IMR-90 (cell line): ENCODE data around the gene CYP2D6. TPM values are rescaled to one million over a fixed set of nuclear protein-coding genes. Genes with fewer than 3 reads are reported as not detected.

ENCODE experiments used
- ATAC-seq: fragments of 200-7000 bp; cut with Tn5 transposase; 2 replicates; pipeline ENCODE4 v1.9.1; 2020; ENCODE audit warnings: low read depth, mild to moderate bottlenecking, moderate library complexity
- BruUV-seq: library from RNA; stranded (reverse); fragments of 400-500 nt; replicated peaks from 2 replicates; lab custom pipeline; 2021; lab: Mats Ljungman, UMichigan
- CTCF ChIA-PET: fragments of 300-600 bp; formaldehyde crosslinking; extraction: SDS; loops from one replicate; lab custom pipeline; 2021; ENCODE audit warnings: antibody characterized with exemption; lab: Yijun Ruan, JAX
- POLR2A ChIA-PET: fragments of 300-600 bp; sonication (Branson Sonifier 250); formaldehyde crosslinking; loops from one replicate; lab custom pipeline; 2022; ENCODE audit warnings: antibody characterized with exemption; ENCODE audit not compliant: unreplicated experiment; lab: Charles Lee
- DNase-seq: peaks from one replicate; pipeline ENCODE4 v3.0.0; 2013
- H2AFZ ChIP-seq: replicated peaks from 2 replicates; pipeline ENCODE3; 2013; ENCODE audit warnings: low read length, mild to moderate bottlenecking; ENCODE audit not compliant: poor library complexity
- H2AK5ac ChIP-seq: 2 replicates; pipeline ENCODE4 v1.6.1; 2013; ENCODE audit warnings: low read depth, low read length, inconsistent platforms
- H2AK9ac ChIP-seq: replicated peaks from 2 replicates; pipeline ENCODE3; 2013; ENCODE audit warnings: mild to moderate bottlenecking, low read depth, low read length, moderate library complexity; ENCODE audit not compliant: poor library complexity
- H2BK120ac ChIP-seq: 2 replicates; pipeline ENCODE4 v1.6.1; 2013; ENCODE audit warnings: low read depth, low read length, inconsistent platforms
- H2BK15ac ChIP-seq: 3 replicates; pipeline ENCODE4 v1.6.1; 2013; ENCODE audit warnings: low read depth, low read length, inconsistent platforms
- H2BK20ac ChIP-seq: 2 replicates; pipeline ENCODE4 v1.6.1; 2013; ENCODE audit warnings: low read depth, mild to moderate bottlenecking, inconsistent platforms, low read length, moderate library complexity
- H2BK5ac ChIP-seq: 2 replicates; pipeline ENCODE4 v1.6.1; 2013; ENCODE audit warnings: mild to moderate bottlenecking, low read depth, low read length, inconsistent platforms; ENCODE audit not compliant: poor library complexity, severe bottlenecking
- H3K14ac ChIP-seq: replicated peaks from 2 replicates; pipeline ENCODE4 v1.6.1; 2013; ENCODE audit warnings: low read depth, low read length, inconsistent platforms
- H3K18ac ChIP-seq: 2 replicates; pipeline ENCODE4 v1.6.1; 2013; ENCODE audit warnings: low read depth, low read length, control low read depth
- H3K23ac ChIP-seq: 2 replicates; pipeline ENCODE4 v1.6.1; 2013; ENCODE audit warnings: low read depth, low read length, inconsistent platforms
- H3K27ac ChIP-seq: 2 replicates; pipeline ENCODE4 v1.5.1; 2013; ENCODE audit warnings: mild to moderate bottlenecking, control low read depth, low read length; ENCODE audit not compliant: insufficient read depth
- H3K27me3 ChIP-seq: 2 replicates; pipeline ENCODE4 v1.6.1; 2013; ENCODE audit warnings: low read length; ENCODE audit not compliant: control insufficient read depth, insufficient read depth
- H3K36me3 ChIP-seq: 2 replicates; pipeline ENCODE4 v1.6.1; 2013; ENCODE audit warnings: low read length, mixed read lengths; ENCODE audit not compliant: control insufficient read depth, insufficient read depth
- H3K4ac ChIP-seq: 2 replicates; pipeline ENCODE4 v1.6.1; 2013; ENCODE audit warnings: low read depth, low read length, inconsistent platforms
- H3K4me1 ChIP-seq: 2 replicates; pipeline ENCODE4 v1.6.1; 2013; ENCODE audit warnings: low read length, mixed read lengths; ENCODE audit not compliant: control insufficient read depth, insufficient read depth
- H3K4me2 ChIP-seq: 2 replicates; pipeline ENCODE4 v1.6.1; 2013; ENCODE audit warnings: low read depth, mild to moderate bottlenecking, control low read depth, low read length, moderate library complexity
- H3K4me3 ChIP-seq: 2 replicates; pipeline ENCODE4 v1.5.1; 2013; ENCODE audit warnings: low read depth, mild to moderate bottlenecking, control low read depth, low read length, moderate library complexity; ENCODE audit not compliant: insufficient read depth
- H3K56ac ChIP-seq: 2 replicates; pipeline ENCODE4 v1.6.1; 2013; ENCODE audit warnings: low read length, inconsistent platforms; ENCODE audit not compliant: insufficient read depth; ENCODE audit errors: extremely low read depth
- H3K79me1 ChIP-seq, 2 experiments: 2 replicates each; pipeline ENCODE4 v1.6.1; 2013; ENCODE audit warnings: low read length in 2 of 2, inconsistent platforms in 1 of 2, low read depth in 1 of 2
- H3K9ac ChIP-seq: 2 replicates; pipeline ENCODE4 v1.6.1; 2013; ENCODE audit warnings: low read depth, low read length, control low read depth
- H3K9me1 ChIP-seq: 2 replicates; pipeline ENCODE4 v1.6.1; 2013; ENCODE audit warnings: low read length, inconsistent platforms; ENCODE audit not compliant: insufficient read depth
- H3K9me3 ChIP-seq: 2 replicates; pipeline ENCODE4 v1.6.1; 2013; ENCODE audit warnings: low read length; ENCODE audit not compliant: control insufficient read depth, insufficient read depth
- H4K20me1 ChIP-seq: 2 replicates; pipeline ENCODE4 v1.6.1; 2013; ENCODE audit warnings: low read length, inconsistent platforms; ENCODE audit not compliant: insufficient read depth
- H4K5ac ChIP-seq: 2 replicates; pipeline ENCODE4 v1.6.1; 2013; ENCODE audit warnings: mild to moderate bottlenecking, low read depth, low read length, control low read depth
- H4K8ac ChIP-seq, 2 experiments: 2 replicates each; pipeline ENCODE4 v1.6.1; 2013; ENCODE audit warnings: low read depth in 2 of 2, low read length in 2 of 2, control low read depth in 1 of 2, inconsistent platforms in 1 of 2
- H4K91ac ChIP-seq: 2 replicates; pipeline ENCODE4 v1.6.1; 2013; ENCODE audit warnings: low read depth, low read length, inconsistent platforms; ENCODE audit not compliant: insufficient read depth
- BHLHE40 ChIP-seq: fragments of 150-350 bp; IDR thresholded peaks from 2 replicates; pipeline ENCODE4 v1.6.1; 2016; ENCODE audit warnings: mild to moderate bottlenecking, low read depth, low read length
- CEBPB ChIP-seq: IDR thresholded peaks from 2 replicates; pipeline ENCODE4 v1.6.1; 2012; ENCODE audit warnings: low read depth, low read length, improper control_type of control experiment
- CHD1 ChIP-seq: IDR thresholded peaks from 2 replicates; pipeline ENCODE4 v1.6.1; 2012; ENCODE audit warnings: low read depth, low read length, improper control_type of control experiment
- CTCF ChIP-seq: conservative IDR thresholded peaks from 2 replicates; pipeline ENCODE4 v1.5.1; 2012; ENCODE audit warnings: mild to moderate bottlenecking, low read depth, low read length, improper control_type of control experiment
- FOS ChIP-seq: fragments of 150-350 bp; IDR thresholded peaks from 2 replicates; pipeline ENCODE4 v1.6.1; 2016; ENCODE audit warnings: low read depth, low read length
- MAFK ChIP-seq: IDR thresholded peaks from 2 replicates; pipeline ENCODE4 v1.6.1; 2012; ENCODE audit warnings: low read depth, low read length, improper control_type of control experiment
- MAZ ChIP-seq: IDR thresholded peaks from 2 replicates; pipeline ENCODE4 v1.6.1; 2012; ENCODE audit warnings: low read depth, mild to moderate bottlenecking, low read length, improper control_type of control experiment, moderate library complexity, borderline replicate concordance
- MXI1 ChIP-seq: IDR thresholded peaks from 2 replicates; pipeline ENCODE4 v1.6.1; 2012; ENCODE audit warnings: low read depth, mild to moderate bottlenecking, low read length, moderate library complexity, borderline replicate concordance
- NFE2L2 ChIP-seq: fragments of 150-350 bp; IDR thresholded peaks from 2 replicates; pipeline ENCODE4 v1.6.1; 2016; ENCODE audit warnings: low read depth, mild to moderate bottlenecking, low read length
- POLR2A ChIP-seq: IDR thresholded peaks from 2 replicates; pipeline ENCODE4 v1.6.1; 2012; ENCODE audit warnings: mild to moderate bottlenecking, low read depth, low read length
- RAD21 ChIP-seq: IDR thresholded peaks from 2 replicates; pipeline ENCODE4 v1.6.1; 2012; ENCODE audit warnings: low read length, improper control_type of control experiment
- RCOR1 ChIP-seq: IDR thresholded peaks from 2 replicates; pipeline ENCODE4 v1.6.1; 2012; ENCODE audit warnings: mild to moderate bottlenecking, low read length, improper control_type of control experiment; ENCODE audit not compliant: insufficient replicate concordance
- RFX5 ChIP-seq: IDR thresholded peaks from 2 replicates; pipeline ENCODE4 v1.8.0; 2012; ENCODE audit warnings: low read depth, mild to moderate bottlenecking, low read length, moderate library complexity
- SMC3 ChIP-seq: fragments of 150-350 bp; IDR thresholded peaks from 2 replicates; pipeline ENCODE4 v1.6.1; 2016; ENCODE audit warnings: low read depth, mild to moderate bottlenecking, antibody characterized with exemption, low read length, moderate library complexity
- USF2 ChIP-seq: fragments of 150-350 bp; IDR thresholded peaks from 2 replicates; pipeline ENCODE4 v1.6.1; 2017; ENCODE audit warnings: mild to moderate bottlenecking, antibody characterized with exemption, low read length, low read depth
- WGBS, 2 experiments: methylation state at CpG; one replicate each; pipeline versions ENCODE4 v1.1.5 to v1.1.7; 2013; ENCODE audit warnings: missing lambda C conversion rate in 2 of 2; ENCODE audit not compliant: insufficient read length in 1 of 2; ENCODE audit errors: extremely low coverage in 2 of 2; 5-methylcytosine and 5-hydroxymethylcytosine counted together
- dilution Hi-C: fragments of 300-500 bp; cut with HindIII; formaldehyde crosslinking; loops from one replicate; pipeline ENCODE4 v1.14.3; 2018; ENCODE audit warnings: low sequenced_read_pairs; ENCODE audit not compliant: unreplicated experiment
- in situ Hi-C: fragments of 300-500 bp; cut with MboI; formaldehyde crosslinking; loops from 3 replicates; pipeline ENCODE4 v1.14.3; 2019; ENCODE audit warnings: low sequenced_read_pairs, inconsistent platforms, mixed read lengths
- intact Hi-C: fragments of 100-400 bp; cut with micrococcal nuclease; formaldehyde crosslinking; loops from 2 replicates; pipeline ENCODE4 v1.10.0; 2022
- polyA plus RNA-seq, 3 experiments: library from polyadenylated mRNA; depleted of rRNA; stranded (reverse); fragments of >200 nt; gene quantifications; 2 replicates each; pipeline ENCODE4 v1.2.3, GENCODE V29; 2012; ENCODE audit warnings: low replicate concordance in 1 of 3
- total RNA-seq: library from RNA; depleted of rRNA; stranded (reverse); fragments of >200 nt; gene quantifications from 2 replicates; pipeline ENCODE4 v1.2.3, GENCODE V29; 2012
- TF ChIP-seq, protein P1 (sequence below): fragments of 150-350 bp; IDR thresholded peaks from 2 replicates; pipeline ENCODE4 v1.6.1; 2016; ENCODE audit warnings: low read depth, mild to moderate bottlenecking, low read length, moderate library complexity, borderline replicate concordance

CYP2D6 gene
- total and polyA plus RNA-seq, 2 of the 4 experiments (the other 2 are of a cell fraction) = under 0.01 to 0.24 TPM

DNA sequence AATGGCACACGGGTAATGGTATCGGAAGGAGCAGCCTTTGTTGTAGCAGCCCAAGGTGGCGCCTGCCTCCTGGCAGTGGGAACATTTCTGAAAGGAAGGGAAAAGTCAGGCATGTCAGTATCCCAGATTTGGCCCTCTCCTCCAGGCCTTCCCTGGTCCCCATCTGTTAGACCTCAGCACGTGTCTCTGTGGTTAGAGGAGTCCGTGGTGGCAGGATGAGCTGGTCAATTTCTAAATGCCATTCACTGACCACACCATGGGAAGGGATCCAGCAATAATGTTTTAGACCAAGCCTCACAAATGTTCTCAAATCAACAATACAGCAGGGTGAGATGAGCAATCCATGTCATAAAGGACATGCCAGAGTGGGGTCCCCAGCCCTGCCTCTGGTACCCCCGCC, 49.0 kb upstream of the CYP2D6 start:
- Histone ChIP-seq H3K9me1 (peaks cover 9% of the 10 kb centered on the region), H3K4me2 (peak overlapping the region; percentile 20; the same call in 1 of the 2 replicates), H3K9me3 (no peaks in the 10 kb centered on the region), H3K4me3 (no peak overlapping the region), H2BK120ac (no peak overlapping the region), H3K23ac (no peak overlapping the region), H2AK9ac (peak overlapping the region; percentile 29), H3K14ac (peak overlapping the region; percentile 51; the same call in 1 of the 2 replicates), H3K27ac (no peak overlapping the region), H2AK5ac (no peak overlapping the region), H3K18ac (no peak overlapping the region), H3K4ac (no peak overlapping the region), H2BK15ac (no peak overlapping the region), H3K56ac (no peak overlapping the region), H3K36me3 (peaks cover 3% of the 10 kb centered on the region; the same call in 1 of the 2 replicates), H2AFZ (peak overlapping the region; percentile 46), H3K9ac (no peak overlapping the region), H2BK5ac (no peak overlapping the region), H3K4me1 (peaks cover 4% of the 10 kb centered on the region), H3K27me3 (no peaks in the 10 kb centered on the region), H4K20me1 (peaks cover 42% of the 10 kb centered on the region), H4K8ac (no peak overlapping the region), H4K91ac (no peak overlapping the region), H3K79me1 (peaks cover 3 to 38% of the 10 kb centered on the region in 2 experiments; a peak in 3 of 4 replicates), H2BK20ac (no peak overlapping the region), H4K5ac (no peak overlapping the region)
- ChIA-PET CTCF (no interaction called here), POLR2A (no interaction called here)
- ATAC-seq (peak; percentile 95), DNase-seq (peak; percentile 88)
- no TSS peak for BruUV-seq
- dilution Hi-C loops = no loop called here
- intact Hi-C loops = loop anchor here (2.0 kb wide), 1 partner anchor 23 kb away; no protein-coding TSS in a partner anchor
- TF ChIP-seq, protein P1, sequence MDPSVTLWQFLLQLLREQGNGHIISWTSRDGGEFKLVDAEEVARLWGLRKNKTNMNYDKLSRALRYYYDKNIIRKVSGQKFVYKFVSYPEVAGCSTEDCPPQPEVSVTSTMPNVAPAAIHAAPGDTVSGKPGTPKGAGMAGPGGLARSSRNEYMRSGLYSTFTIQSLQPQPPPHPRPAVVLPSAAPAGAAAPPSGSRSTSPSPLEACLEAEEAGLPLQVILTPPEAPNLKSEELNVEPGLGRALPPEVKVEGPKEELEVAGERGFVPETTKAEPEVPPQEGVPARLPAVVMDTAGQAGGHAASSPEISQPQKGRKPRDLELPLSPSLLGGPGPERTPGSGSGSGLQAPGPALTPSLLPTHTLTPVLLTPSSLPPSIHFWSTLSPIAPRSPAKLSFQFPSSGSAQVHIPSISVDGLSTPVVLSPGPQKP = no peak
- peak; percentile 81 for TF ChIP-seq USF2
- 0 out of 2 replicates have a peak, but pooled peaks have one; percentile 58 for TF ChIP-seq MXI1
- TF ChIP-seq BHLHE40 = peak; percentile 98
- TF ChIP-seq NFE2L2 = no peak
- no peak for TF ChIP-seq SMC3
- TF ChIP-seq CEBPB = no peak; the same call in 1 of the 2 replicates
- no peak for TF ChIP-seq CTCF
- TF ChIP-seq FOS = 0 out of 2 replicates have a peak, but pooled peaks have one; percentile 5
- no peak for TF ChIP-seq POLR2A
- no peak for TF ChIP-seq MAZ
- no peak for TF ChIP-seq RCOR1
- TF ChIP-seq RAD21 = no peak
- TF ChIP-seq CHD1 = no peak
- no peak for TF ChIP-seq MAFK
- no peak for TF ChIP-seq RFX5
- WGBS, 2 experiments = no CpG with 5 or more reads among the region's 6 CpGs
- in situ Hi-C loops = no loop called here
